ENCODE results near the gene LRFN3. TPM values are rescaled to one million over a fixed set of nuclear protein-coding genes. Genes with fewer than 3 reads are reported as not detected.

Gene LRFN3
- total and polyA plus RNA-seq, 3 donors from 2014 or later = 12.7 to 31.7 (median 27.6) TPM

DNA sequence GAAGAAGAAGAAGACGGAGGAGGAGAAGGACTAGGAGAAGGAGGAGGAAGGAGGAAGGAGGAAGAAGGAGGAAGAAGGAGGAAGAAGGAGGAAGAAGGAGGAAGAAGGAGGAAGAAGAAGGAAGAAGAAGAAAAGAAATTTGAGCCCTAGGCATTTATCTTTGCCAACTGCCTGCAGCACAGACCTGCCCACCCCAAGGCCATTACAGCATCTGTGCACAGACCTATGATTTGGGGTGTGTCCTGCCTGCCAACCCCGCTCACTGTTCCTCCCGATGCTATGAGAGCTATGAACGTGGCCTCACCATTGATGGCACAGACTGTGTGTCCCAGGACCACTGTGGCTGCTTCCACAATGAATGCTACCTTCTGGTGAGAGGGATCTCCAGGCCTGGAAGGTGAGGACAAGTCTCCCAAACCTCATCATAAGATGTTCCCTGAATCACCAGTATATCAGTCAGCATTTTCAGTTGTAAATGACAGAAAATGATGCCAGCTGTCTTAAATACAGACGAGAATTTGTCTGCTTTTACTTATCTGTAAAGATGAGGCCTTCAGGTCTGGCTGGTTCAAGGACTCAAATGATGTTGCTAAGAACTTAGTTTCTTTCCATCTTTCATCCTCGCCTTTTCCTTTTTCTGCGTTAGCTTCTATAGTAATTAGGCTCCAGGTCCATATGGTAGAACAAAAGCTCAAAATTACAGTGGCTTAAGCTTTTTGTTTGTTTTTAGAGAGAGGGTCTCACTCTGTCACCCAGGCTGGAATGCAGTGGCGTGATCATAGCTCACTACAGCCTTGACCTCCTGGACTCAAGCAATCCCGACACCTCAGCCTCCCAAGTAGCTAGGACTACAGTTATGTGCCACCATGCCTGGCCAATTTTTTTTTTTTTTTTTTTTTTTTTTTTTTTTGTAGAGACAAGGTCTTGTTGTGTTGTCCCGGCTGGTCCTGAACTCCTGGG lies 54.9 kb downstream of the LRFN3 start:
- Histone ChIP-seq H3K4me3 (no peak overlapping the region), H3K9me3 (no peaks in the 10 kb centered on the region), H3K36me3 (ENCODE audit: low read depth, missing control alignments) (no peaks in the 10 kb centered on the region), H3K4me1 (peaks cover 6% of the 10 kb centered on the region), H3K27ac (no peak overlapping the region), H3K27me3 (no peaks in the 10 kb centered on the region)
- intact Hi-C loops (cut with DNase I; ENCODE audit: low total_unique reads) = no loop called here
- WGBS, 2 donors = 78 to 84% methylated on average over 10 of the region's 10 CpGs
- TF ChIP-seq, protein P1, sequence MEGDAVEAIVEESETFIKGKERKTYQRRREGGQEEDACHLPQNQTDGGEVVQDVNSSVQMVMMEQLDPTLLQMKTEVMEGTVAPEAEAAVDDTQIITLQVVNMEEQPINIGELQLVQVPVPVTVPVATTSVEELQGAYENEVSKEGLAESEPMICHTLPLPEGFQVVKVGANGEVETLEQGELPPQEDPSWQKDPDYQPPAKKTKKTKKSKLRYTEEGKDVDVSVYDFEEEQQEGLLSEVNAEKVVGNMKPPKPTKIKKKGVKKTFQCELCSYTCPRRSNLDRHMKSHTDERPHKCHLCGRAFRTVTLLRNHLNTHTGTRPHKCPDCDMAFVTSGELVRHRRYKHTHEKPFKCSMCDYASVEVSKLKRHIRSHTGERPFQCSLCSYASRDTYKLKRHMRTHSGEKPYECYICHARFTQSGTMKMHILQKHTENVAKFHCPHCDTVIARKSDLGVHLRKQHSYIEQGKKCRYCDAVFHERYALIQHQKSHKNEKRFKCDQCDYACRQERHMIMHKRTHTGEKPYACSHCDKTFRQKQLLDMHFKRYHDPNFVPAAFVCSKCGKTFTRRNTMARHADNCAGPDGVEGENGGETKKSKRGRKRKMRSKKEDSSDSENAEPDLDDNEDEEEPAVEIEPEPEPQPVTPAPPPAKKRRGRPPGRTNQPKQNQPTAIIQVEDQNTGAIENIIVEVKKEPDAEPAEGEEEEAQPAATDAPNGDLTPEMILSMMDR (IDR thresholded peaks at IDR 0.05) = no peak
- TF ChIP-seq POLR2A (IDR thresholded peaks at IDR 0.05) = no peak
- DNase-seq = no peak

DNA sequence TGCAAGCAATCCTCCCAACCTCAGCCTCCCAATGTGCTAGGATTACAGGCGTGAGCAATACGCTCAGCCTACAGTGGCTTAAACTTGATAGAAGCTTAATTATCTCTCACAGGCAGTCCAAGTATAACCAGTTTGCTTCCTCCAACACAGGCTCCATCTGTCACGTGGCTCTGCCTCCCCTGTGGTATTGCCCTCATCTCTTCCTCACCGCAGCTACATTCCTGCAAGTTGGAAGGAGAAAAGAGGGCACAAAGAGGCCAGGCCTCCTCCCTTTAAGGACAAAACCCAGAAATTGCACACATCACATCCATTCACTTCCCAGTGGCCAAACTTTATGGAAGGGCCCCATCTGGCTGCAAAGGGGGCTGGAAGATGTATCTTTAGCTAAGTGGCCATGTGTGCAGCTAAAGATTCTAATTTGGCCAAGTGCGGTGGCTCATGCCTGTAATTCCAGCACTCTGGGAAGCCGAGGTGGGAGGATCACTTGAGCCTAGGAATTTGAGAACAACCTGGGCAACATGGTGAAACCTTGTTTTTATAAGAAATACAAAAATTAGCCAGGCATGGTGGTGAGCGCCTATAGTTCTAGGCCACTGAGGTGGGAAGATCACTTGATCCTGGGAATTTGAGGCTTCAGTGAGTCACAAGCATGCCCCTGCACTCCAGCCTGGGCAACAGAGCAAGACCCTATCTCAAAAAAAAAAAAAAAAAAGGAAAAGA lies 55.7 kb downstream of the LRFN3 start:
- H3K4me1 ChIP-seq = peaks cover 13% of the 10 kb centered on the region
- no peaks in the 10 kb centered on the region for H3K9me3 ChIP-seq
- intact Hi-C loops (cut with DNase I; ENCODE audit: low total_unique reads) = no loop called here
- 77 to 78% methylated on average over 7 of the region's 7 CpGs for WGBS, 2 donors
- no peak overlapping the region for H3K4me3 ChIP-seq
- no peaks in the 10 kb centered on the region for H3K27me3 ChIP-seq
- no peaks in the 10 kb centered on the region for H3K36me3 ChIP-seq (ENCODE audit: low read depth, missing control alignments)
- TF ChIP-seq POLR2A (IDR thresholded peaks at IDR 0.05) = no peak
- no peak overlapping the region for H3K27ac ChIP-seq
- no peak for DNase-seq

DNA sequence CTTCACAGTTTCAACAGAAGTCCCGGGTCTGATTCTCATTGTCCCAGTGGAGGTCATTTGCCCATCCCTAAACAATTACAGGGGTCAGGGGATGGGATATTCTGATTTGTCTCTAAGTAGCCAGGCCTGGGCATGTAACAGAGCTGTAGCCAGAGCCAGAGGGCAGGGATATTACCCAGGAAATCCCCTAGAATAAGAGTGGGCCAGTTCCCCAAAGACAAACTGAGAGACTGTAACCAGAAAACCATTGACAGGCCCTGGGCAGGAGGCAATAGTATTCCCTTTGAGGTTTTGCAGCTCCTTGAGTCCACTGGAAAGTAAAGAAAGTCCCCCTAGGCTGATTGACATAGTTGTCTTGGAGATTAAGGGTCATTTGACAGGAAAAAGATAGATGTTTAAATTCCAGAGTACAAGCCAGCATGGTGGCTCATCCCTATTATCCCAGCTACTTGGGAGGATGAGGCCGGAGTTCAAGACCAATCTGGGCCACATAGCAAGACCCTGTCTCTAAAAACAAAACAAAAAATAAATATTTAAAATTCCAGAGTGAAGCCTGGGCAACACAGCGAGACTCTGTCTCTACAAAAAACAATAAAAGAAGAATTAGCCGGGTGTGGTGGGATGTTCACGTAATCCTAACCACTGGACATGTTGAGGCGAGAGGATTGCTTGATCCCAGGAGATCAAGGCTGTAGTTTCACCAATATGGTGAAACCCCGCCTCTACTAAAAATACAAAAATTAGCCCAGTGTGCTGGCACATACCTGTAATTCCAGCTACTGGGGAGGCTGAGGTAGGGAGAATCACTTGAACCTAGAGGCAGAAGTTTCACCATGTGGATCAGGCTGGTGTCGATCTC lies 57.0 kb downstream of the LRFN3 start:
- H3K27me3 ChIP-seq = no peaks in the 10 kb centered on the region
- TF ChIP-seq, protein P1 (IDR thresholded peaks at IDR 0.05) = no peak
- TF ChIP-seq POLR2A (IDR thresholded peaks at IDR 0.05) = no peak
- no peaks in the 10 kb centered on the region for H3K9me3 ChIP-seq
- no peak overlapping the region for H3K4me3 ChIP-seq
- H3K27ac ChIP-seq = no peak overlapping the region
- H3K36me3 ChIP-seq (ENCODE audit: low read depth, missing control alignments) = no peaks in the 10 kb centered on the region
- 82 to 87% methylated on average over 8 of the region's 8 CpGs for WGBS, 2 donors
- DNase-seq = no peak
- intact Hi-C loops (cut with DNase I; ENCODE audit: low total_unique reads) = no loop called here
- peaks cover 13% of the 10 kb centered on the region for H3K4me1 ChIP-seq

DNA sequence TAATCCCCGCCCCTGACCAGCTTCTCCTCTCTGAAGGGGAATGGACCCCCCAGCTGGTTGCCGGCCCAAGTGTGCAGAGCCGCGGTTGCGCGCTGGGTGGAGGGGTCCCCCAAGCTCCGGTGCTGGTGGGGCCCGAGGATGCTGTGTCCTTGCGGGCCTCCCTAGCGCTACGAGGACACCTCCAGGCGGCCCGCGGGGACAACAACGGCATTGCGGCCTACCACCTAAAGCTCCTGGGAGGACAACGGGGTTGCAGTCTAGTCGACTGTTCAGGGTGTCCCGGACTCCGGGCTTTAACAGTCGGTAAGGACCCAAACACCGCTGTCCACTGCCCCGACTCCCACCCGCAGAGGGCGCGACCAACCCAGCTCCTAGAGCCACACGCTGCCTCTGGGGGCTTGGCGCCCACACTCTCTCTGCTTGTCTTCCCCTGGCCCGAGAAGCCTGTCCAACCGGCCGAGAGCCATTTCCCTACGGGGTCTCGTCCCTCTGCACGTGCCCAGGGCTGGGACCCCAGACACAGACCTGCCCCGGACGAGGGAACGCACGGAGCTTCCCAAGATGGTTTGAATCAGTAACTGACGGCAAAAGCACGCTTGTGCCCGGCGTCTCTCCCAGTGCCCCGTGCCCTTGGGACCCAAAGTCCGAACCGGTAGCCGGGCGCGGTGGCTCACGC lies 57.9 kb downstream of the LRFN3 start:
- TF ChIP-seq, protein P1 (IDR thresholded peaks at IDR 0.05) = no peak
- TF ChIP-seq POLR2A (IDR thresholded peaks at IDR 0.05) = no peak
- 15 to 24% methylated on average over 22 to 48 of the region's 49 CpGs for WGBS, 2 donors
- Histone ChIP-seq H3K4me1 (peaks cover 13% of the 10 kb centered on the region), H3K27me3 (no peaks in the 10 kb centered on the region), H3K4me3 (peak overlapping the region; percentile 80 to 92), H3K36me3 (ENCODE audit: low read depth, missing control alignments) (no peaks in the 10 kb centered on the region), H3K9me3 (no peaks in the 10 kb centered on the region), H3K27ac (peak overlapping the region; percentile 59 to 77)
- DNase-seq = no peak
- intact Hi-C loops (cut with DNase I; ENCODE audit: low total_unique reads) = no loop called here

Small RNA genes lying within 50 kb of the gene (small RNA-seq; reads per million reads assigned to genes)
- 0 reads per million in 2 donors for gene AF038458.1

Other genes starting within 250 kb of the LRFN3 start
- gene ZBTB32, start 231.8 kb upstream of the LRFN3 start, total RNA-seq = 10 to 100 TPM; 26.1 to 32.5 TPM
- gene ZBTB32, start 231.8 kb upstream of the LRFN3 start, polyA plus RNA-seq (ENCODE audit: insufficient read depth, low read depth, low replicate concordance) = 125 TPM
- 100 to 1,000 TPM; 109 to 110 TPM for gene KMT2B, start 218.4 kb upstream of the LRFN3 start, total RNA-seq
- 73.3 TPM for gene KMT2B, start 218.4 kb upstream of the LRFN3 start, polyA plus RNA-seq (ENCODE audit: insufficient read depth, low read depth, low replicate concordance)
- gene IGFLR1, start 193.9 kb upstream of the LRFN3 start, total RNA-seq = 10 to 100 TPM; 15.7 to 15.9 TPM
- gene IGFLR1, start 193.9 kb upstream of the LRFN3 start, polyA plus RNA-seq (ENCODE audit: insufficient read depth, low read depth, low replicate concordance) = 9.9 TPM
- gene U2AF1L4, start 191.0 kb upstream of the LRFN3 start, total RNA-seq = 10 to 100 TPM; 47.2 to 49.6 TPM
- gene U2AF1L4, start 191.0 kb upstream of the LRFN3 start, polyA plus RNA-seq (ENCODE audit: insufficient read depth, low read depth, low replicate concordance) = 45.3 TPM
- 100 to 1,000 TPM; 100 to 121 TPM for gene PSENEN, start 190.7 kb upstream of the LRFN3 start, total RNA-seq
- 303 TPM for gene PSENEN, start 190.7 kb upstream of the LRFN3 start, polyA plus RNA-seq (ENCODE audit: insufficient read depth, low read depth, low replicate concordance)
- 10 to 100 TPM; 30.2 TPM for gene LIN37, start 187.8 kb upstream of the LRFN3 start, total RNA-seq
- 24.8 TPM for gene LIN37, start 187.8 kb upstream of the LRFN3 start, polyA plus RNA-seq (ENCODE audit: insufficient read depth, low read depth, low replicate concordance)
- gene HSPB6, start 179.3 kb upstream of the LRFN3 start, total RNA-seq = 10 to 100 TPM; 50.9 to 57.1 TPM
- 146 TPM for gene HSPB6, start 179.3 kb upstream of the LRFN3 start, polyA plus RNA-seq (ENCODE audit: insufficient read depth, low read depth, low replicate concordance)
- 10 to 100 TPM; 48.3 to 72.0 TPM for gene PROSER3, start 178.2 kb upstream of the LRFN3 start, total RNA-seq
- 75.9 TPM for gene PROSER3, start 178.2 kb upstream of the LRFN3 start, polyA plus RNA-seq (ENCODE audit: insufficient read depth, low read depth, low replicate concordance)
- gene ARHGAP33, start 160.8 kb upstream of the LRFN3 start, total RNA-seq = 100 to 1,000 TPM in 1 of 2 donors, 10 to 100 TPM in 1; 56.2 to 133 TPM
- 46.6 TPM for gene ARHGAP33, start 160.8 kb upstream of the LRFN3 start, polyA plus RNA-seq (ENCODE audit: insufficient read depth, low read depth, low replicate concordance)
- gene PRODH2, start 123.5 kb upstream of the LRFN3 start, total RNA-seq = 1 to 10 TPM in 1 of 2 donors, under 1 TPM in 1; 0.99 to 1.3 TPM
- 2.7 TPM for gene PRODH2, start 123.5 kb upstream of the LRFN3 start, polyA plus RNA-seq (ENCODE audit: insufficient read depth, low read depth, low replicate concordance)
- gene NPHS1, start 83.9 kb upstream of the LRFN3 start, total RNA-seq = 1 to 10 TPM; 1.8 to 2.7 TPM
- 3.8 TPM for gene NPHS1, start 83.9 kb upstream of the LRFN3 start, polyA plus RNA-seq (ENCODE audit: insufficient read depth, low read depth, low replicate concordance)
- under 1 TPM; 0.56 to 0.87 TPM for gene KIRREL2, start 79.5 kb upstream of the LRFN3 start, total RNA-seq
- 0.84 TPM for gene KIRREL2, start 79.5 kb upstream of the LRFN3 start, polyA plus RNA-seq (ENCODE audit: insufficient read depth, low read depth, low replicate concordance)
- 10 to 100 TPM; 45.7 to 54.3 TPM for gene APLP1, start 67.8 kb upstream of the LRFN3 start, total RNA-seq
- 37.9 TPM for gene APLP1, start 67.8 kb upstream of the LRFN3 start, polyA plus RNA-seq (ENCODE audit: insufficient read depth, low read depth, low replicate concordance)
- 1 to 10 TPM; 3.8 to 6.0 TPM for gene NFKBID, start 35.8 kb upstream of the LRFN3 start, total RNA-seq
- 2.8 TPM for gene NFKBID, start 35.8 kb upstream of the LRFN3 start, polyA plus RNA-seq (ENCODE audit: insufficient read depth, low read depth, low replicate concordance)
- 1 to 10 TPM in 1 of 2 donors, under 1 TPM in 1; 0.87 to 3.5 TPM for gene HCST, start 33.8 kb upstream of the LRFN3 start, total RNA-seq
- gene HCST, start 33.8 kb upstream of the LRFN3 start, polyA plus RNA-seq (ENCODE audit: insufficient read depth, low read depth, low replicate concordance) = 16.8 TPM
- gene TYROBP, start 28.1 kb upstream of the LRFN3 start, total RNA-seq = 10 to 100 TPM in 1 of 2 donors, 1 to 10 TPM in 1; 2.9 to 21.7 TPM
- 77.5 TPM for gene TYROBP, start 28.1 kb upstream of the LRFN3 start, polyA plus RNA-seq (ENCODE audit: insufficient read depth, low read depth, low replicate concordance)
- gene SDHAF1, start 58.8 kb downstream of the LRFN3 start, total RNA-seq = 10 to 100 TPM; 40.6 to 55.0 TPM
- gene SDHAF1, start 58.8 kb downstream of the LRFN3 start, polyA plus RNA-seq (ENCODE audit: insufficient read depth, low read depth, low replicate concordance) = 13.0 TPM
- gene SYNE4, start 72.4 kb downstream of the LRFN3 start, total RNA-seq = 1 to 10 TPM in 1 of 2 donors, under 1 TPM in 1; 0.68 to 1.3 TPM
- 1.8 TPM for gene SYNE4, start 72.4 kb downstream of the LRFN3 start, polyA plus RNA-seq (ENCODE audit: insufficient read depth, low read depth, low replicate concordance)
- gene ALKBH6, start 77.8 kb downstream of the LRFN3 start, total RNA-seq = 10 to 100 TPM; 22.8 to 26.3 TPM
- 11.9 TPM for gene ALKBH6, start 77.8 kb downstream of the LRFN3 start, polyA plus RNA-seq (ENCODE audit: insufficient read depth, low read depth, low replicate concordance)
- gene CLIP3, start 96.5 kb downstream of the LRFN3 start, total RNA-seq = 10 to 100 TPM; 20.7 to 24.2 TPM
- gene CLIP3, start 96.5 kb downstream of the LRFN3 start, polyA plus RNA-seq (ENCODE audit: insufficient read depth, low read depth, low replicate concordance) = 18.2 TPM
- gene THAP8, start 117.9 kb downstream of the LRFN3 start, total RNA-seq = 10 to 100 TPM; 25.0 to 34.2 TPM
- gene THAP8, start 117.9 kb downstream of the LRFN3 start, polyA plus RNA-seq (ENCODE audit: insufficient read depth, low read depth, low replicate concordance) = 25.8 TPM
- 100 to 1,000 TPM in 1 of 2 donors, 10 to 100 TPM in 1; 72.3 to 106 TPM for gene WDR62, start 118.5 kb downstream of the LRFN3 start, total RNA-seq
- gene WDR62, start 118.5 kb downstream of the LRFN3 start, polyA plus RNA-seq (ENCODE audit: insufficient read depth, low read depth, low replicate concordance) = 178 TPM
- gene OVOL3, start 174.8 kb downstream of the LRFN3 start, total RNA-seq = 1 to 10 TPM; 3.3 to 3.4 TPM
- 2.6 TPM for gene OVOL3, start 174.8 kb downstream of the LRFN3 start, polyA plus RNA-seq (ENCODE audit: insufficient read depth, low read depth, low replicate concordance)
- 100 to 1,000 TPM; 106 to 116 TPM for gene POLR2I, start 178.5 kb downstream of the LRFN3 start, total RNA-seq
- 307 TPM for gene POLR2I, start 178.5 kb downstream of the LRFN3 start, polyA plus RNA-seq (ENCODE audit: insufficient read depth, low read depth, low replicate concordance)
- gene TBCB, start 179.1 kb downstream of the LRFN3 start, total RNA-seq = 100 to 1,000 TPM; 177 to 226 TPM
- gene TBCB, start 179.1 kb downstream of the LRFN3 start, polyA plus RNA-seq (ENCODE audit: insufficient read depth, low read depth, low replicate concordance) = 195 TPM
- gene CAPNS1, start 203.7 kb downstream of the LRFN3 start, total RNA-seq = 100 to 1,000 TPM; 147 to 190 TPM
- 957 TPM for gene CAPNS1, start 203.7 kb downstream of the LRFN3 start, polyA plus RNA-seq (ENCODE audit: insufficient read depth, low read depth, low replicate concordance)
- gene COX7A1, start 216.1 kb downstream of the LRFN3 start, total RNA-seq = 1 to 10 TPM in 1 of 2 donors, under 1 TPM in 1; 0.79 to 4.8 TPM
- gene COX7A1, start 216.1 kb downstream of the LRFN3 start, polyA plus RNA-seq (ENCODE audit: insufficient read depth, low read depth, low replicate concordance) = 25.4 TPM

All from testis (tissue), 3 donors.